Activated naive CD8-positive, alpha-beta T cell (primary cell): ENCODE data around the gene FLNA.

Experiments used
- H3K27ac Mint-ChIP-seq: one replicate; pipeline ENCODE4 v1.8.0; 2021; ENCODE audit warnings: mixed read lengths
- H3K27me3 Mint-ChIP-seq: one replicate; pipeline ENCODE4 v1.8.0; 2021; ENCODE audit warnings: mixed read lengths
- H3K36me3 Mint-ChIP-seq: one replicate; pipeline ENCODE4 v1.8.0; 2021; ENCODE audit warnings: mixed read lengths
- H3K4me1 Mint-ChIP-seq: one replicate; pipeline ENCODE4 v1.8.0; 2021; ENCODE audit warnings: low read depth, mixed read lengths
- H3K4me3 Mint-ChIP-seq: one replicate; pipeline ENCODE4 v1.8.0; 2021; ENCODE audit warnings: mild to moderate bottlenecking, mixed read lengths
- H3K9me3 Mint-ChIP-seq: one replicate; pipeline ENCODE4 v1.8.0; 2021; ENCODE audit warnings: low read depth, mixed read lengths

Gene FLNA

GRCh38 chrX:154371017-154371788 is 3.2 kb downstream of the FLNA start:
- H3K4me3 Mint-ChIP-seq, result peak overlapping the region; percentile 79
- peaks cover 17% of the 10 kb centered on the region for H3K4me1 Mint-ChIP-seq
- H3K36me3 Mint-ChIP-seq, result no peaks in the 10 kb centered on the region
- peak overlapping the region; percentile 64 for H3K27ac Mint-ChIP-seq
- no peaks in the 10 kb centered on the region for H3K27me3 Mint-ChIP-seq
- H3K9me3 Mint-ChIP-seq, result no peaks in the 10 kb centered on the region

GRCh38 chrX:154370300-154371016 is 4.0 kb downstream of the FLNA start:
- no peaks in the 10 kb centered on the region for H3K9me3 Mint-ChIP-seq
- H3K36me3 Mint-ChIP-seq, result no peaks in the 10 kb centered on the region
- peak overlapping the region; percentile 96 for H3K4me3 Mint-ChIP-seq
- peaks cover 18% of the 10 kb centered on the region for H3K4me1 Mint-ChIP-seq
- peak overlapping the region; percentile 95 for H3K27ac Mint-ChIP-seq
- no peaks in the 10 kb centered on the region for H3K27me3 Mint-ChIP-seq

GRCh38 chrX:154369449-154370299 is 4.8 kb downstream of the FLNA start:
- Mint-ChIP-seq H3K27me3 (no peaks in the 10 kb centered on the region), H3K4me3 (peak overlapping the region; percentile 96), H3K4me1 (peaks cover 18% of the 10 kb centered on the region), H3K9me3 (no peaks in the 10 kb centered on the region), H3K36me3 (no peaks in the 10 kb centered on the region), H3K27ac (peak overlapping the region; percentile 95)

- Mint-ChIP-seq H3K4me3 (peak overlapping the region; percentile 76), H3K9me3 (no peaks in the 10 kb centered on the region), H3K27ac (peak overlapping the region; percentile 86), H3K27me3 (no peaks in the 10 kb centered on the region), H3K36me3 (no peaks in the 10 kb centered on the region), H3K4me1 (peaks cover 18% of the 10 kb centered on the region)
These were observed 5.6 kb downstream of the FLNA start for GRCh38 chrX:154368630-154369448.

- H3K4me3 Mint-ChIP-seq, result peak overlapping the region; percentile 76
- H3K27me3 Mint-ChIP-seq, result no peaks in the 10 kb centered on the region
- H3K4me1 Mint-ChIP-seq, result peaks cover 14% of the 10 kb centered on the region
- peak overlapping the region; percentile 86 for H3K27ac Mint-ChIP-seq
- H3K9me3 Mint-ChIP-seq, result no peaks in the 10 kb centered on the region
- H3K36me3 Mint-ChIP-seq, result no peaks in the 10 kb centered on the region
These were observed 6.7 kb downstream of the FLNA start for GRCh38 chrX:154367474-154368308.

DNA sequence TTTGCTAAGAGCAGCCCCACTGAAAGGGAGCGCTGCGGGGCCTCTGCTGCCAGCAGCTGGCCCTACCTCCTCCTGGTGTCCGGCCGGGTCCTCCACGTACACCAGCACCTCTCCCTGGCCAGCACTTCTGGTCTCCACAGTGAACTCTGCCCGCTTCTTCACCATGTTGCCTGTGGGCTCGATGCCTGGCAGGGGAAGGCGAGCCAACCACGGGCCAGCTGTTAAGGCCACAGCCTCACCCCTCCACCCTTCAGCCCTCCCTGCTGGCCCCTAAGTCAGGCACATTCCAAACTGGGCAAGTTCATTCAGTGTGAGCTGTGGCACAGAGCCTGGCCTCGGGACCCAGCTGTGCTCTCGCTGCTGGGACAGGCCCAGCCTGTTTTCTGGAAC is 7.8 kb downstream of the FLNA start:
- Mint-ChIP-seq H3K36me3 (no peaks in the 10 kb centered on the region), H3K4me3 (no peak overlapping the region), H3K27me3 (no peaks in the 10 kb centered on the region), H3K27ac (no peak overlapping the region), H3K4me1 (peaks cover 10% of the 10 kb centered on the region), H3K9me3 (no peaks in the 10 kb centered on the region)

- no peaks in the 10 kb centered on the region for H3K9me3 Mint-ChIP-seq
- H3K27me3 Mint-ChIP-seq, result no peaks in the 10 kb centered on the region
- no peaks in the 10 kb centered on the region for H3K36me3 Mint-ChIP-seq
These were observed 8.3 kb downstream of the FLNA start for GRCh38 chrX:154365997-154366665.

DNA sequence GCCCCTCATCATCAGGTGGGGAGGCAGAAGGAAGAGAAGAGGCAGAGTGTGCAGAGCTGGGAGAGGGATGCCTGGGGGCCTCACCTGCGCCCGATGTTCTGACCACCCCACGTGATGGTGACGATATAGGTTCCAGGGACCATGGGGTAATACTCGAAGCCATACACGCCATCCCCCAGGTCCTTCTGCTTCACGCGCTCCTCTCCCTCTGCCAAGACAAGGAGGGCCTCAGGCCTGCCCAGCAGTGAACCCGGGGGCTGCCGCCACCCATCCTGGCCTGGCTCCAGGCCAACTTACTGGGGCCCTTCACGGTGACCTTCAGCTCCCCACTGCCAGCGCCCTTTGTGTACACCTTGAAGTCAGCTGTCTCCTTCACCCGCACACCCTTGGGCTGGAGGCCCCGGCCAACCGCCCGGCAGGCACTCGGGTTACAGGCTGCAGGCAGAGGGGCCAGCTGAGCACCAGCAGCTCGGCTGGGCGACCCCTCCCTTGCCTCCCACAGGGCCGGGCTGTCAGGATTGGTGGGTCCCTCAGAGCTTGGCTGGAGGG is 9.3 kb downstream of the FLNA start:
- Mint-ChIP-seq H3K36me3 (no peaks in the 10 kb centered on the region), H3K4me3 (no peak overlapping the region), H3K9me3 (no peaks in the 10 kb centered on the region), H3K4me1 (peaks cover 10% of the 10 kb centered on the region), H3K27ac (no peak overlapping the region), H3K27me3 (no peaks in the 10 kb centered on the region)

More at GRCh38 chrX:154365997-154366665, 8.3 kb downstream of the FLNA start:
- no peak overlapping the region for H3K27ac Mint-ChIP-seq
- H3K4me1 Mint-ChIP-seq, result peaks cover 10% of the 10 kb centered on the region
- no peak overlapping the region for H3K4me3 Mint-ChIP-seq

- Mint-ChIP-seq H3K27ac (no peak overlapping the region), H3K36me3 (no peaks in the 10 kb centered on the region), H3K4me3 (no peak overlapping the region), H3K27me3 (no peaks in the 10 kb centered on the region), H3K9me3 (no peaks in the 10 kb centered on the region), H3K4me1 (peaks cover 10% of the 10 kb centered on the region)
These were observed 10.6 kb downstream of the FLNA start for GRCh38 chrX:154363706-154364439.

- Mint-ChIP-seq H3K9me3 (no peaks in the 10 kb centered on the region), H3K27ac (no peak overlapping the region), H3K36me3 (no peaks in the 10 kb centered on the region), H3K4me3 (no peak overlapping the region), H3K4me1 (peaks cover 7% of the 10 kb centered on the region), H3K27me3 (no peaks in the 10 kb centered on the region)
These were observed 12.2 kb downstream of the FLNA start for GRCh38 chrX:154362085-154362742.

- Mint-ChIP-seq H3K9me3 (no peaks in the 10 kb centered on the region), H3K27ac (no peak overlapping the region), H3K36me3 (no peaks in the 10 kb centered on the region), H3K27me3 (no peaks in the 10 kb centered on the region), H3K4me1 (peaks cover 12% of the 10 kb centered on the region), H3K4me3 (no peak overlapping the region)
These were observed 14.2 kb downstream of the FLNA start for GRCh38 chrX:154360155-154360713.
